Activated CD8-positive, alpha-beta memory T cell treated with anti-CD3 and anti-CD28 coated beads for 48 hours (primary cell): ENCODE data around the gene FEZ2.

Source experiments
- DNase-seq, 3 experiments: peaks; one replicate each; pipeline ENCODE4 v3.0.0-alpha.2; 2020; ENCODE audit warnings: low read depth in 2 of 3, low spot score in 2 of 3

FEZ2 gene

GRCh38 chr2:36562240-36562639 is 35.7 kb downstream of the FEZ2 start:
- no peak for DNase-seq

- no peak for DNase-seq
These were observed 36.6 kb downstream of the FEZ2 start for GRCh38 chr2:36561237-36561944.

- no peak for DNase-seq
These were observed 37.2 kb downstream of the FEZ2 start for GRCh38 chr2:36560726-36561125.

GRCh38 chr2:36559221-36559942 is 38.6 kb downstream of the FEZ2 start:
- no peak for DNase-seq

GRCh38 chr2:36556842-36557241 is 41.1 kb downstream of the FEZ2 start:
- no peak for DNase-seq

- DNase-seq = no peak
These were observed 42.2 kb downstream of the FEZ2 start for GRCh38 chr2:36555789-36556188.

GRCh38 chr2:36554531-36554930 is 43.4 kb downstream of the FEZ2 start:
- no peak for DNase-seq

- no peak for DNase-seq
These were observed 44.3 kb downstream of the FEZ2 start for GRCh38 chr2:36553683-36554082.

- no peak for DNase-seq
These were observed 48.0 kb downstream of the FEZ2 start for GRCh38 chr2:36550006-36550405.

- no peak for DNase-seq
These were observed 48.8 kb downstream of the FEZ2 start for GRCh38 chr2:36549165-36549574.

GRCh38 chr2:36547906-36548305 is 50.1 kb downstream of the FEZ2 start:
- no peak for DNase-seq

- no peak for DNase-seq
These were observed 52.0 kb downstream of the FEZ2 start for GRCh38 chr2:36545871-36546416.

GRCh38 chr2:36544638-36545338 is 53.2 kb downstream of the FEZ2 start:
- DNase-seq = no peak

- no peak for DNase-seq
These were observed 55.9 kb downstream of the FEZ2 start for GRCh38 chr2:36541891-36542595.

GRCh38 chr2:36540986-36541754 is 56.8 kb downstream of the FEZ2 start:
- no peak for DNase-seq

GRCh38 chr2:36539631-36540030 is 58.3 kb downstream of the FEZ2 start:
- no peak for DNase-seq

- no peak for DNase-seq
These were observed 59.6 kb downstream of the FEZ2 start for GRCh38 chr2:36538335-36538734.

- no peak for DNase-seq
These were observed 61.2 kb downstream of the FEZ2 start for GRCh38 chr2:36536776-36537175.

GRCh38 chr2:36535099-36535498 is 62.9 kb downstream of the FEZ2 start:
- no peak for DNase-seq

- DNase-seq = no peak
These were observed 63.6 kb downstream of the FEZ2 start for GRCh38 chr2:36534275-36534799.
